Peyer's patch (tissue), 4 donors: Measurements from ENCODE around the gene IL22.

Source experiments
- POLR2A ChIP-seq, 2 donors: fragments of 450-650 bp; IDR thresholded peaks; one replicate each; pipeline ENCODE4 v1.5.1; 2017; ENCODE audit warnings: antibody characterized with exemption in 2 of 2, mild to moderate bottlenecking in 2 of 2, moderate library complexity in 2 of 2
- TF ChIP-seq, protein P1 (sequence below), 6 experiments: fragments of 450-650 bp in 4 of 6; fragments of 200-600 bp in 2 of 6; sonication (generic) in 1 of 6; IDR thresholded peaks; one replicate each; pipeline ENCODE4 v1.5.1; 2017 to 2019; ENCODE audit warnings: antibody characterized with exemption in 6 of 6, mild to moderate bottlenecking in 3 of 6, moderate library complexity in 1 of 6

DNA sequence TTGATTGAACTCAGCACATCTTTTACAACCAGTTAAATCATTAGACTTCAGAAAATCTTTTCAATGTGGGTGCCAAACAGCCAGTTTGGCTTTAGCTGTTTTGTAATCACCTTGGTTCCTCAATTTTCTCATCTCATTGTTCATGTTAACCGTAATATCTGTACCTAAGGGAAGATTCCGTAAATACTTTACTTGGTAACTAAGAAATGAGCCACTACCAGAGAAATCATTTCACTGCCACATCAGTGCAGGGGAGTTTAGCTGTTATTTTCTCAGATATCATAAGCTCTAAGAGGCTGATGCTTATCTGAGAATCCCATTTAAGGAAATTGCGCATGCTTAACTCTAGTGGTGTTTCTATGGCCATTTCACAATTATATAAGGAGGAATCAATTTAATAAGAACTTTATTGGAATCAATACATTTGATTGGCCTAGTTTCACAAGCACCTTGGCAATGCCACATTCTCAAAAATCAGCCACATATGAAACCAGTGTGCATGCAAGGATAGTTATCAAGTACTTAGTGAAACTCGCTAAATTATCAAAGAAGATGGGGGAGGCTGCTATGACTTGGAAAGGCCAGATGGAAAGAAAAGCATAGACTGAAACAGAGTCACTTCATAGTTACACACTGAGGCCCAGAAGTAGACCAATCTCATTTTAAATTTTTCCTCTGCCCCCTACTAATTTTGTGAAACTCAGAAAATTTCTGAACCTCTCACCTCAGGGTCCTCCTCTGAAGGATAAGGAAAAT is 28.1 kb upstream of the IL22 start:
- TF ChIP-seq POLR2A (IDR thresholded peaks at IDR 0.05), result no peak
- TF ChIP-seq, protein P1, sequence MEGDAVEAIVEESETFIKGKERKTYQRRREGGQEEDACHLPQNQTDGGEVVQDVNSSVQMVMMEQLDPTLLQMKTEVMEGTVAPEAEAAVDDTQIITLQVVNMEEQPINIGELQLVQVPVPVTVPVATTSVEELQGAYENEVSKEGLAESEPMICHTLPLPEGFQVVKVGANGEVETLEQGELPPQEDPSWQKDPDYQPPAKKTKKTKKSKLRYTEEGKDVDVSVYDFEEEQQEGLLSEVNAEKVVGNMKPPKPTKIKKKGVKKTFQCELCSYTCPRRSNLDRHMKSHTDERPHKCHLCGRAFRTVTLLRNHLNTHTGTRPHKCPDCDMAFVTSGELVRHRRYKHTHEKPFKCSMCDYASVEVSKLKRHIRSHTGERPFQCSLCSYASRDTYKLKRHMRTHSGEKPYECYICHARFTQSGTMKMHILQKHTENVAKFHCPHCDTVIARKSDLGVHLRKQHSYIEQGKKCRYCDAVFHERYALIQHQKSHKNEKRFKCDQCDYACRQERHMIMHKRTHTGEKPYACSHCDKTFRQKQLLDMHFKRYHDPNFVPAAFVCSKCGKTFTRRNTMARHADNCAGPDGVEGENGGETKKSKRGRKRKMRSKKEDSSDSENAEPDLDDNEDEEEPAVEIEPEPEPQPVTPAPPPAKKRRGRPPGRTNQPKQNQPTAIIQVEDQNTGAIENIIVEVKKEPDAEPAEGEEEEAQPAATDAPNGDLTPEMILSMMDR (IDR thresholded peaks at IDR 0.05), result no peak
